Astrocyte of the cerebellum (primary cell): Measurements from ENCODE around the gene TSHZ2.

Experiments
- DNase-seq: peaks from one replicate; pipeline ENCODE4 v3.0.0-alpha.2; 2011; ENCODE audit warnings: low read depth
- H3K4me3 ChIP-seq: 2 replicates; pipeline ENCODE4 v1.5.1; 2011; ENCODE audit warnings: mild to moderate bottlenecking, low read depth, low read length, moderate library complexity
- CTCF ChIP-seq: IDR thresholded peaks from 2 replicates; pipeline ENCODE4 v1.5.1; 2012; ENCODE audit warnings: low read length, low read depth, moderate library complexity, mild to moderate bottlenecking; ENCODE audit errors: missing control alignments
- in situ Hi-C: cut with HindIII; loops from 2 replicates; pipeline ENCODE4 v1.10.0; 2017; ENCODE audit warnings: low sequenced_read_pairs

Gene TSHZ2

DNA sequence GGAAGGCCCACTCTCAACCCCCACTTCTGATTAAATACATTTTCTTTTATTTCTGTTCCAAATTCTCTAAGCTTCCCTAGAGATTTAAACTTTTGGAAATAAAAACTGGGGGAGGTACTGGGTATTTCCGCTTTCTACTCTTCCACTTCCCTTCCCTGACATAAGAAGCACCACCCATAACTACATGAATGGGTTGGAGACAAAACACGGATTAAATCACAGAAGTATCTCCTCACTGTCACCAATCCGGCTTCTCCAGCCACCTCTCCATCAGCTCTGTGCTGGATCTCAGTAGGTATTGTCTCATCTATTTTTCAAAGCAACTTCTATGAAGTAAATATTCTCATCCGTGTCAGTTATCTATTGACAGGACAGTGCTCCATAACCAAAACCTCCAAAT, 150.7 kb downstream of the TSHZ2 start:
- no peak for TF ChIP-seq CTCF
- in situ Hi-C loops: no loop called here
- no peak for DNase-seq
- no peak overlapping the region for H3K4me3 ChIP-seq

- DNase-seq: no peak
- no peak for TF ChIP-seq CTCF
- in situ Hi-C loops: no loop called here
Measured at GRCh38 chr20:53124075-53124551, 152.0 kb downstream of the TSHZ2 start.

GRCh38 chr20:53124803-53125202, 152.6 kb downstream of the TSHZ2 start:
- no peak for TF ChIP-seq CTCF
- no peak overlapping the region for H3K4me3 ChIP-seq
- no peak for DNase-seq
- in situ Hi-C loops: no loop called here

More at GRCh38 chr20:53124075-53124551, 152.0 kb downstream of the TSHZ2 start:
- H3K4me3 ChIP-seq: no peak overlapping the region

- no peak overlapping the region for H3K4me3 ChIP-seq
- TF ChIP-seq CTCF: no peak
- in situ Hi-C loops: no loop called here
- no peak for DNase-seq
Measured at GRCh38 chr20:53126185-53126584, 154.0 kb downstream of the TSHZ2 start.

DNA sequence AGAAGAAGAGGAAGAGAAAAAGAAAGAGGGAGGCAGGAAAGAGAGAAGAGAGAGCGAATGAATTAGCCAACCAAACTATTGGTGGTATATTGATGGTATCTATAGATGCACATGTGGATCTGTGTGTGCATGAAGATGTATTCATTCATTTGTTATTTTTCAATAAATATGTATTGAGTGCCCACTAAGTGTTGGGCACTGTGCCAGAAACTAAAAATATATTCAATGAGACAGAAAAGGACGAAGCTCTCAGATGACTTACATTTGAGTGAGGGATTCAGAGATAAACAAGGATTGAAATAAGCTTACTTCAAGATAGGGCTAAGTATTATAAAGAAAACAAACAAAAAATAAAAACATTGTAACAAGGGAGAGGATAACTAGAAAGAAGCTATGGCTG, 154.9 kb downstream of the TSHZ2 start:
- in situ Hi-C loops: no loop called here
- TF ChIP-seq CTCF: no peak
- no peak for DNase-seq
- no peak overlapping the region for H3K4me3 ChIP-seq

DNA sequence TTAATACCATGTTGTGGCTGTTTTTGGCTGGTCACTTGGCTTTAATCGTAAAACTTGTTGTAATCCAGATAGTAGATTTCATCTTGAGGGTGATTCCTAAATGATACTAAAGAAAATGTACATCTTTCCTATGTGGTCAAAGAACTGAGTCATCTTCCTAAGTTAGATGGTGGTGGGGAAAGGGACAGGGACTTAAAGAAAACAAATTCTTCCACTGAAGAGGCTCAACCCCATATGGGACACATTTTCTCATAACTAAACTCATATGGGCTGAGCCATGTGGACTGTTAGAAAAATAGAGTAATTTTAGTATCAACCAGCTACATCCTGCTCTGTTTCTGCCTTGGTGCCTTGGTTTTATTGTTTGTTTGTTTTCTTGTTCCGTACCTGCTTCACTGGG, 155.8 kb downstream of the TSHZ2 start:
- H3K4me3 ChIP-seq: no peak overlapping the region
- DNase-seq: no peak
- TF ChIP-seq CTCF: no peak
- in situ Hi-C loops: no loop called here

- H3K4me3 ChIP-seq: no peak overlapping the region
- TF ChIP-seq CTCF: no peak
- in situ Hi-C loops: no loop called here
- no peak for DNase-seq
Measured at GRCh38 chr20:53129563-53129962, 157.4 kb downstream of the TSHZ2 start.
